Transverse colon (tissue), 4 donors: ENCODE measurements around the gene ATP5MC2. TPM values are rescaled to one million over a fixed set of nuclear protein-coding genes. Genes with fewer than 3 reads are reported as not detected.

Source experiments
- DNase-seq: peaks from one replicate; pipeline ENCODE4 v3.0.0-alpha.2; 2019
- H3K27ac ChIP-seq, 4 donors: fragments of 200-600 bp; sonication (generic); 2 replicates each; pipeline ENCODE4 v1.5.1; 2016 to 2018; ENCODE audit warnings: inconsistent platforms in 4 of 4
- H3K27me3 ChIP-seq: fragments of 200-600 bp; sonication (generic); 2 replicates; pipeline ENCODE4 v1.5.1; 2017; ENCODE audit warnings: inconsistent platforms
- H3K36me3 ChIP-seq, 4 donors: fragments of 200-600 bp; sonication (generic); 2 replicates each; pipeline ENCODE4 v1.5.1; 2017 to 2019; ENCODE audit warnings: inconsistent platforms in 4 of 4
- H3K4me1 ChIP-seq, 4 donors: fragments of 200-600 bp; sonication (generic); 2 replicates each; pipeline ENCODE4 v1.5.1; 2017 to 2020; ENCODE audit warnings: inconsistent platforms in 4 of 4
- H3K4me3 ChIP-seq, 4 donors: fragments of 200-600 bp; sonication (generic); 1 replicate in 1 of 4; 2 replicates in 3 of 4; pipeline versions ENCODE4 v1.5.1 to v1.6.1; 2017 to 2019; ENCODE audit warnings: inconsistent platforms in 4 of 4
- H3K9me3 ChIP-seq, 2 donors: fragments of 200-600 bp; sonication (generic); 2 replicates each; pipeline ENCODE4 v1.5.1; 2017 to 2019; ENCODE audit warnings: inconsistent platforms in 2 of 2
- EP300 ChIP-seq: sonication (generic); formaldehyde crosslinking; IDR thresholded peaks from one replicate; pipeline ENCODE4 v1.6.1; 2017; ENCODE audit warnings: antibody characterized with exemption, low read depth
- POLR2A ChIP-seq: fragments of 450-650 bp; IDR thresholded peaks from one replicate; pipeline ENCODE4 v1.6.1; 2016; ENCODE audit warnings: antibody characterized with exemption, mild to moderate bottlenecking, moderate library complexity
- POLR2AphosphoS5 ChIP-seq, 3 donors: sonication (generic); formaldehyde crosslinking; IDR thresholded peaks; one replicate each; pipeline ENCODE4 v1.6.1; 2016; ENCODE audit warnings: antibody characterized with exemption in 3 of 3
- WGBS, 2 donors: methylation state at CpG; one replicate each; pipeline ENCODE4 v1.1.5; 2018; ENCODE audit warnings: low coverage in 1 of 2; 5-methylcytosine and 5-hydroxymethylcytosine counted together
- in situ Hi-C, 4 donors: fragments of 200-750 bp; cut with MboI; loops; one replicate each; pipeline versions ENCODE4 v1.15.0 to v1.15.1; 2017; ENCODE audit warnings: low sequenced_read_pairs in 3 of 4, low pct_ligation_motif_present in 1 of 4, low pct_unique_long_range_greater_than_20kb in 1 of 4
- intact Hi-C: fragments of 100-400 bp; cut with DNase I; formaldehyde crosslinking; loops from one replicate; pipeline ENCODE4 v1.15.1; 2023; ENCODE audit warnings: low total_unique reads
- total RNA-seq, 4 donors: library from RNA; depleted of rRNA; stranded (reverse); fragments of >200 nt; gene quantifications; one replicate each; pipeline ENCODE4 v1.1.0, GENCODE V29; 2016
- TF ChIP-seq, protein P1 (sequence below), 5 experiments: fragments of 200-600 bp in 3 of 5; fragments of 450-650 bp in 2 of 5; sonication (generic) in 3 of 5; IDR thresholded peaks; 1 replicate in 2 of 5; 2 replicates in 3 of 5; pipeline ENCODE4 v1.5.1; 2016 to 2017; ENCODE audit warnings: antibody characterized with exemption in 5 of 5, inconsistent platforms in 3 of 5, mild to moderate bottlenecking in 2 of 5, moderate library complexity in 1 of 5

Gene ATP5MC2
- total RNA-seq, 4 donors from 2014 or later, result 248 to 394 (median 337) TPM

DNA sequence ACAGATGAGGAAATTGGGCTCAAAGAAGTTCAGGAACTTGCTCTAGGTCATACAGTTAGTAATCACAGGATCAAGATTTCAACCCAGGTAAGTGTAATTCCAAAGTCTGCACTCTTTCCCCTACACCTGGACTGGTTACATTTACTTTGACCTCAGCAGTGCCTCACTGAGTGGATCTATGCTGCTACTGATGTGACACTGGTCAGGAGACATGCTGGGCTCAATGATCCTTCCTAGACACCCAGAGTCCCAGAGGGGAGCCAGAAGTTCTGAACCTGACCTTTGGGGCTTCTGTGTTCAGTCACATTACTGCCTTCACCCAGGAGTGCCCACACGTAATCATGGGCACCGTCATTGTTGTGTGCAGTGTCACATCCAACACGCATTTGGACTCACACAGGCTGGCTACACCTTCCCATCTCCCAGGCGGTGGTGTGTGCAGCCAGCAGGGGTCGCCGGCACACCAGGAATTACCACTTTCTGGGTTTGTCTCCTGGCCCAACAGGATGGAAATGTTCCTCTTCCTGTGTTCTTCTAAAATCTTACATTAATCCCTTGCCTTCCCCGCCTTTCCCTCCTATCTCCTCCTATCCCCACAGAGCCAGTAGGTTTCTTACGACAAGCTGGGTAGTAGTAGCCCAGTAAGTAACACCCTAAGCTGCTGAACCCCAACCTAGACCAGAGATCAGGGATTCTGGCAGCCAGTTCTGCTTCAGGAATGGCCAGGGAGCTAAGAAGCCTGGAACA, 25.8 kb upstream of the ATP5MC2 start:
- Histone ChIP-seq H3K4me1 (peaks cover 0 to 5% (median under 1%) of the 10 kb centered on the region in 4 donors), H3K27me3 (peaks cover 96% of the 10 kb centered on the region), H3K36me3 (no peaks in the 10 kb centered on the region), H3K9me3 (no peaks in the 10 kb centered on the region), H3K4me3 (no peak overlapping the region), H3K27ac (no peak overlapping the region)
- peak; percentile 84 for DNase-seq
- in situ Hi-C loops (loop anchor here (5.0 to 25.0 kb wide), 3 partner anchors 41 to 486 kb away; partner anchors contain the start of gene SMUG1 (in 1 of the 4)), intact Hi-C loops (loop anchor here (5.0 kb wide), 1 partner anchor 46 kb away; no protein-coding TSS in a partner anchor)
- WGBS, 2 donors, result 0% methylated on average over 8 of the region's 8 CpGs; no CpG with 5 or more reads in 1 of the 2 donors
- TF ChIP-seq EP300 (no peak), POLR2AphosphoS5 (IDR thresholded peaks at IDR 0.05) (no peak), POLR2A (no peak)
- TF ChIP-seq, protein P1, sequence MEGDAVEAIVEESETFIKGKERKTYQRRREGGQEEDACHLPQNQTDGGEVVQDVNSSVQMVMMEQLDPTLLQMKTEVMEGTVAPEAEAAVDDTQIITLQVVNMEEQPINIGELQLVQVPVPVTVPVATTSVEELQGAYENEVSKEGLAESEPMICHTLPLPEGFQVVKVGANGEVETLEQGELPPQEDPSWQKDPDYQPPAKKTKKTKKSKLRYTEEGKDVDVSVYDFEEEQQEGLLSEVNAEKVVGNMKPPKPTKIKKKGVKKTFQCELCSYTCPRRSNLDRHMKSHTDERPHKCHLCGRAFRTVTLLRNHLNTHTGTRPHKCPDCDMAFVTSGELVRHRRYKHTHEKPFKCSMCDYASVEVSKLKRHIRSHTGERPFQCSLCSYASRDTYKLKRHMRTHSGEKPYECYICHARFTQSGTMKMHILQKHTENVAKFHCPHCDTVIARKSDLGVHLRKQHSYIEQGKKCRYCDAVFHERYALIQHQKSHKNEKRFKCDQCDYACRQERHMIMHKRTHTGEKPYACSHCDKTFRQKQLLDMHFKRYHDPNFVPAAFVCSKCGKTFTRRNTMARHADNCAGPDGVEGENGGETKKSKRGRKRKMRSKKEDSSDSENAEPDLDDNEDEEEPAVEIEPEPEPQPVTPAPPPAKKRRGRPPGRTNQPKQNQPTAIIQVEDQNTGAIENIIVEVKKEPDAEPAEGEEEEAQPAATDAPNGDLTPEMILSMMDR (IDR thresholded peaks at IDR 0.05), result peak; percentile 81 to 88 (median 85)

- TF ChIP-seq EP300 (no peak), POLR2A (no peak), POLR2AphosphoS5 (IDR thresholded peaks at IDR 0.05) (no peak)
- TF ChIP-seq, protein P1 (IDR thresholded peaks at IDR 0.05), result no peak
- Histone ChIP-seq H3K4me3 (no peak overlapping the region), H3K4me1 (peaks cover 4 to 15% (median 9%) of the 10 kb centered on the region in 4 donors), H3K36me3 (no peaks in the 10 kb centered on the region), H3K27ac (no peak overlapping the region), H3K9me3 (no peaks in the 10 kb centered on the region), H3K27me3 (peaks cover 96% of the 10 kb centered on the region)
- intact Hi-C loops, result loop anchor here (5.0 kb wide), 1 partner anchor 47 kb away; no protein-coding TSS in a partner anchor
- 45 to 52% methylated on average over 5 to 6 of the region's 6 CpGs for WGBS, 2 donors
- DNase-seq, result no peak
- in situ Hi-C loops, result loop anchor here (5.0 to 25.0 kb wide), 3 partner anchors 42 to 487 kb away; partner anchors contain the start of gene SMUG1 (in 1 of the 4)
These were observed 24.7 kb upstream of the ATP5MC2 start for GRCh38 chr12:53700567-53700966.

DNA sequence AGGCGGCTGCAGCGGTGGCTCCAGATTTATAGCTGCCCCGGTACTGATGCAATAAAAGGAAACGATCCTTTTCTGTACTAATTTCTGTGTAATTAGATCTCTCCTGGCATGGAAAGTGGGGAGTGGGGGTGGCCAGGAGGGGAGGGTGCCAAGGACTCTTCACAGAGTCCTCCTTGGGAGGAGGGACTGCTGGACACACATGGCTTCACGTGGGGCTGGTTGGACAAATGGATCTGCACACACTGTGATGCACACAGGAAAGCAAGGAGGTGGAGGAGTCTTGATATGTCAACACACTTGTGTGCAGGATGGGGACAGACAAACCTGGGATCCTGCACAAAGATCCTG, 23.8 kb upstream of the ATP5MC2 start:
- no peaks in the 10 kb centered on the region for H3K36me3 ChIP-seq
- no peak overlapping the region for H3K27ac ChIP-seq
- no peaks in the 10 kb centered on the region for H3K9me3 ChIP-seq
- DNase-seq, result no peak
- 14 to 47% methylated on average over 2 to 5 of the region's 5 CpGs for WGBS, 2 donors
- H3K4me3 ChIP-seq, result no peak overlapping the region
- in situ Hi-C loops (loop anchor here (5.0 to 25.0 kb wide), 3 partner anchors 43 to 488 kb away; partner anchors contain the start of gene SMUG1 (in 1 of the 4)), intact Hi-C loops (loop anchor here (5.0 kb wide), 1 partner anchor 48 kb away; no protein-coding TSS in a partner anchor)
- peaks cover 9 to 24% (median 16%) of the 10 kb centered on the region in 4 donors for H3K4me1 ChIP-seq
- peaks cover 96% of the 10 kb centered on the region for H3K27me3 ChIP-seq
- TF ChIP-seq POLR2AphosphoS5 (IDR thresholded peaks at IDR 0.05) (no peak), POLR2A (no peak), EP300 (no peak)

DNA sequence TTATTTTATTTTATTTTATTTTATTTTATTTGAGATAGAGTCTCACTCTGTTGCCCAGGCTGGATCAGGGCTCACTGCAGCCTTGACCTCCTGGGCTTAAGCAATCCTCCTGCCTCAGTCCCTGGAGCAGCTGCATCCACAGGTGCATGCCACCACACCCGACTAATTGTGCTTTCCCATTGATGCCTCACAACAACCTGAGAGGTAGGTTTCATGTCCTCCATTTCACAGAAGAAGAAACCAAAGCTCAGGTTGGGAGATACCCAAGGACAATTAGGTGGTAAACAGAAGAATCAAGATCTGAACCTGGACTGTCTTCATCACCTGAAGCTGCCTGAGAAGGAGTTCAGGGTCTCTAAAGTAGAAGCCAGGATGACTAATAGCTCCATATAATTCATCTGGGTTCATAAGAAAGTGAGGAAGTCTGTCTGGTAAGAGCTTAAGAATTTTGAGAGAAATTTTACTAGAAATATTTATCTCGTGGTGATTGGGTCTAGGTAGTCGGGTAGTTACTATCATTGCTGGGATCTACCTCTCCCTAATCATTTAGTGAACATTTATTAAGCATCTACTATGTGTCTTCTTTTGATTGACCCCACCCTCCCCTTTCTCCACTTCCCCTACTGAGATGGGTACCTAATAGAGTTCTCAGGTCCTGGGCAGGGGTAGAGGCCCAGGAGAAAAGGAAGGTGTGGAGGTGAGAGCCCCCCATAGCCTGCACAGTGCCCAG, 23.2 kb upstream of the ATP5MC2 start:
- no peaks in the 10 kb centered on the region for H3K36me3 ChIP-seq
- no peak for DNase-seq
- in situ Hi-C loops (no loop called here), intact Hi-C loops (no loop called here)
- H3K4me3 ChIP-seq, result no peak overlapping the region
- H3K4me1 ChIP-seq, result peaks cover 9 to 25% (median 16%) of the 10 kb centered on the region in 4 donors
- H3K27me3 ChIP-seq, result peaks cover 96% of the 10 kb centered on the region
- TF ChIP-seq POLR2A (no peak), EP300 (no peak), POLR2AphosphoS5 (IDR thresholded peaks at IDR 0.05) (no peak)
- TF ChIP-seq, protein P1 (IDR thresholded peaks at IDR 0.05), result no peak
- H3K9me3 ChIP-seq, result no peaks in the 10 kb centered on the region
- WGBS, 2 donors, result 37 to 71% methylated on average over 2 to 3 of the region's 3 CpGs
- H3K27ac ChIP-seq, result no peak overlapping the region
